K562 (cell line): ENCODE results near the gene ARHGAP32. TPM values are rescaled to one million over a fixed set of nuclear protein-coding genes. Genes with fewer than 3 reads are reported as not detected.

Experiments used
- ATAC-seq: fragments of 200-7000 bp; cut with Tn5 transposase; 3 replicates; pipeline ENCODE4 v1.9.1; 2020; ENCODE audit warnings: moderate library complexity
- BruUV-seq: library from RNA; stranded (reverse); fragments of 400-500 nt; replicated peaks from 2 replicates; lab custom pipeline; 2021; lab: Mats Ljungman, UMichigan
- CTCF ChIA-PET: fragments of 300-600 bp; formaldehyde crosslinking; extraction: SDS; loops from one replicate; lab custom pipeline; 2021; ENCODE audit warnings: low intra/inter-chr PET ratio; lab: Yijun Ruan, JAX
- POLR2A ChIA-PET: fragments of 300-600, 350-650 bp; sonication (Branson Sonifier 250); formaldehyde crosslinking; extraction: SDS; loops from one replicate; lab custom pipeline; 2021; ENCODE audit warnings: antibody characterized with exemption, inconsistent platforms; lab: Yijun Ruan, JAX
- DNase-seq, 4 experiments: peaks; one replicate each; pipeline versions ENCODE4 v3.0.0 to v3.0.0-alpha.2; 2011 to 2018; ENCODE audit warnings: low spot score in 3 of 4, mixed read lengths in 3 of 4; ENCODE audit errors: extremely low read depth in 1 of 4
- FAIRE-seq: peaks from 2 replicates; lab custom pipeline; 2011; peaks lifted over from hg19 to GRCh38; lab: Jason Lieb, UNC
- H2AFZ ChIP-seq: 2 replicates; pipeline ENCODE4 v1.6.0; 2011; ENCODE audit warnings: low read depth, low read length, control low read depth, inconsistent platforms
- H3K27ac ChIP-seq: fragments of 200-600 bp; 3 replicates; pipeline ENCODE4 v1.8.0; 2011; ENCODE audit warnings: low read depth, mild to moderate bottlenecking, control low read depth, inconsistent platforms, low read length, moderate library complexity, mixed read lengths; ENCODE audit errors: extremely low read depth
- H3K27me3 ChIP-seq, 2 experiments: fragments of 300-600 bp in 1 of 2; 2 replicates in 1 of 2; 3 replicates in 1 of 2; pipeline versions ENCODE4 v1.6.0 to v1.8.0; 2011; ENCODE audit warnings: inconsistent platforms in 2 of 2, low read length in 2 of 2, mild to moderate bottlenecking in 1 of 2, mixed read lengths in 1 of 2, moderate library complexity in 1 of 2; ENCODE audit not compliant: control insufficient read depth in 2 of 2, insufficient read depth in 2 of 2
- H3K36me3 ChIP-seq: fragments of 300-600 bp; 3 replicates; pipeline ENCODE4 v1.8.0; 2011; ENCODE audit warnings: mild to moderate bottlenecking, low read length, inconsistent platforms; ENCODE audit not compliant: control insufficient read depth, insufficient read depth
- H3K4me1 ChIP-seq, 2 experiments: fragments of 200-600 bp in 1 of 2; replicated peaks in 1 of 2; 2 replicates in 1 of 2; 3 replicates in 1 of 2; pipeline versions ENCODE4 v1.5.1 to v1.8.0; 2011; ENCODE audit warnings: inconsistent platforms in 2 of 2, low read length in 2 of 2, mild to moderate bottlenecking in 1 of 2, mixed read lengths in 1 of 2, moderate library complexity in 1 of 2; ENCODE audit not compliant: control insufficient read depth in 2 of 2, insufficient read depth in 2 of 2
- H3K4me2 ChIP-seq: 2 replicates; pipeline ENCODE4 v1.6.1; 2011; ENCODE audit warnings: low read length, control low read depth, inconsistent platforms, mixed read lengths; ENCODE audit not compliant: insufficient read depth
- H3K4me3 ChIP-seq: fragments of 200-600 bp; sonication (generic), shearing (Covaris generic); 2 replicates; pipeline ENCODE4 v1.5.1; 2016; ENCODE audit warnings: control low read depth, inconsistent platforms
- H3K79me2 ChIP-seq: fragments of 200-600 bp; 3 replicates; pipeline ENCODE4 v1.8.0; 2011; ENCODE audit warnings: low read length, inconsistent platforms; ENCODE audit not compliant: control insufficient read depth, insufficient read depth
- H3K9ac ChIP-seq, 2 experiments: 2 replicates each; pipeline versions ENCODE4 v1.6.0 to v1.6.1; 2011; ENCODE audit warnings: low read depth in 2 of 2, low read length in 2 of 2, control low read depth in 1 of 2, inconsistent platforms in 1 of 2, mild to moderate bottlenecking in 1 of 2, mixed read lengths in 1 of 2; ENCODE audit not compliant: insufficient read depth in 1 of 2
- H3K9me1 ChIP-seq: one replicate; pipeline ENCODE4 v1.6.0; 2011; ENCODE audit warnings: inconsistent platforms, mild to moderate bottlenecking, low read length, moderate library complexity; ENCODE audit not compliant: control insufficient read depth, insufficient read depth
- H3K9me3 ChIP-seq: replicated peaks from 2 replicates; pipeline ENCODE4 v1.5.1; 2011; ENCODE audit warnings: low read depth, low read length, inconsistent platforms; ENCODE audit not compliant: control insufficient read depth, insufficient read depth
- H4K20me1 ChIP-seq: replicated peaks from 2 replicates; pipeline ENCODE4 v1.6.1; 2011; ENCODE audit warnings: low read length, inconsistent platforms, mixed read lengths; ENCODE audit not compliant: control insufficient read depth, insufficient read depth
- TFE3 ChIP-seq: fragments of 450-650 bp; formaldehyde crosslinking; IDR thresholded peaks from 2 replicates; pipeline ENCODE4 v1.4.0; 2020; ENCODE audit warnings: mild to moderate bottlenecking, mixed read lengths
- WGBS: fragments of 100-300 bp; shearing (Covaris generic); methylation state at CpG from one replicate; pipeline ENCODE4 v1.1.6; 2016; ENCODE audit warnings: low coverage, mixed read lengths; ENCODE audit not compliant: insufficient coverage; ENCODE audit errors: missing lambda C conversion rate; 5-methylcytosine and 5-hydroxymethylcytosine counted together
- in situ Hi-C: fragments of 300-500 bp; cut with MboI; formaldehyde crosslinking; loops from 4 replicates; pipeline ENCODE4 v1.15.0; 2018; ENCODE audit warnings: inconsistent platforms, mixed read lengths
- intact Hi-C: fragments of 100-400 bp; cut with micrococcal nuclease; formaldehyde crosslinking; loops from 2 replicates; pipeline ENCODE4 v1.14.2; 2022
- polyA plus RNA-seq, 8 experiments: library from polyadenylated mRNA; depleted of rRNA in 4 of 8; stranded (reverse) in 5 of 8; unstranded in 3 of 8; fragments of >200 nt; fragmentation: Nextera tagmentation in 2 of 8; fragmentation: Illumina TruSeq in 1 of 8; extraction: Ambion mirVana in 2 of 8; extraction: Trizol in 1 of 8; gene quantifications; 2 replicates each; pipeline versions ENCODE4 v1.2.1 to v1.2.3, GENCODE V29; 2011 to 2014; ENCODE audit warnings: inconsistent platforms in 1 of 8, missing spikeins in 1 of 8
- total RNA-seq, 7 experiments: library from RNA; depleted of rRNA in 6 of 7; stranded (reverse); fragments of >200 nt in 6 of 7; fragmentation: Illumina TruSeq in 2 of 7; extraction: Trizol in 2 of 7; gene quantifications; 2 replicates each; pipeline versions ENCODE4 v1.2.1 to v1.2.3, GENCODE V29; 2011 to 2021; ENCODE audit warnings: low replicate concordance in 1 of 7
- TF ChIP-seq, protein P1 (sequence below): fragments of 450-650 bp; formaldehyde crosslinking; IDR thresholded peaks from 2 replicates; pipeline ENCODE4 v1.4.0; 2022; ENCODE audit warnings: missing genetic modification characterization

Gene ARHGAP32
- total and polyA plus RNA-seq, 9 of the 15 experiments (the other 6 are each of a cell fraction or from before 2014, with no cell fraction given): 0.18 TPM; not detected in 8

DNA sequence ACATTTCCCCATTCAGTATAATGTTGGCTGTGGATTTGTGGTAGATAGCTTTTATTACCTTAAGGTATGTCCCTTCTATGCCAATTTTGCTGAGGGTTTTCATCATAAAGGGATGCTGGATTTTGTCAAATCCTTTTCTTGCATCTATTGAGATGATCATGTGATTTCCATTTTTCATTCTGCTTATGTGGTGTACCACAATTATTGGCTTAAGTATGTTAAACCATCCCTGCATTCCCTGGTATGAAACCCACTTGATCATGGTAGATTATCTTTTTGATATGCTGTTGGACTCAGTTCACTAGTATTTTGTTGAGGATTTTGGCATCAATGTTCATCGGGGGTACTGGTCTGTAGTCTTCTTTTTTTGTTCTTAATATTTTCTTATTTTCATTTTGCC, 44.7 kb upstream of the ARHGAP32 start:
- no peak overlapping the region for H3K27ac ChIP-seq
- no peaks in the 10 kb centered on the region for H3K79me2 ChIP-seq
- no peaks in the 10 kb centered on the region for H3K4me1 ChIP-seq
- in situ Hi-C loops: no loop called here
- intact Hi-C loops: no loop called here
- no peaks in the 10 kb centered on the region for H4K20me1 ChIP-seq
- FAIRE-seq (no peak), DNase-seq (no peak), ATAC-seq (no peak)
- H3K36me3 ChIP-seq: no peaks in the 10 kb centered on the region
- BruUV-seq: no TSS peak
- no peaks in the 10 kb centered on the region for H3K9me1 ChIP-seq
- TF ChIP-seq, protein P1, sequence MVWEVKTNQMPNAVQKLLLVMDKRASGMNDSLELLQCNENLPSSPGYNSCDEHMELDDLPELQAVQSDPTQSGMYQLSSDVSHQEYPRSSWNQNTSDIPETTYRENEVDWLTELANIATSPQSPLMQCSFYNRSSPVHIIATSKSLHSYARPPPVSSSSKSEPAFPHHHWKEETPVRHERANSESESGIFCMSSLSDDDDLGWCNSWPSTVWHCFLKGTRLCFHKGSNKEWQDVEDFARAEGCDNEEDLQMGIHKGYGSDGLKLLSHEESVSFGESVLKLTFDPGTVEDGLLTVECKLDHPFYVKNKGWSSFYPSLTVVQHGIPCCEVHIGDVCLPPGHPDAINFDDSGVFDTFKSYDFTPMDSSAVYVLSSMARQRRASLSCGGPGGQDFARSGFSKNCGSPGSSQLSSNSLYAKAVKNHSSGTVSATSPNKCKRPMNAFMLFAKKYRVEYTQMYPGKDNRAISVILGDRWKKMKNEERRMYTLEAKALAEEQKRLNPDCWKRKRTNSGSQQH (CRISPR knock-in tag): no peak
- TF ChIP-seq TFE3 (CRISPR knock-in tag): 0 out of 2 replicates have a peak, but pooled peaks have one; percentile 6
- H3K9me3 ChIP-seq: no peaks in the 10 kb centered on the region; the same call in 1 of the 2 replicates
- H2AFZ ChIP-seq: no peak overlapping the region
- no peak overlapping the region for H3K9ac ChIP-seq
- 0% methylated on average over 1 of the region's 1 CpG for WGBS
- ChIA-PET POLR2A (no interaction called here), CTCF (no interaction called here)
- no peak overlapping the region for H3K4me3 ChIP-seq
- H3K4me2 ChIP-seq: no peak overlapping the region
- H3K27me3 ChIP-seq: no peaks in the 10 kb centered on the region
